PC-9 (cell line): ENCODE results near the gene TNC.

Experiments
- EZH2 ChIP-seq: fragments of 200-600 bp; sonication (generic); IDR thresholded peaks from 2 replicates; pipeline ENCODE4 v1.8.0; 2017; ENCODE audit warnings: antibody characterized with exemption, low read depth
- TF ChIP-seq, protein P1 (sequence below): fragments of 200-600 bp; sonication (generic); conservative IDR thresholded peaks from 2 replicates; pipeline ENCODE4 v1.6.1; 2017; ENCODE audit warnings: mixed run types, antibody characterized with exemption, mild to moderate bottlenecking, moderate library complexity

DNA sequence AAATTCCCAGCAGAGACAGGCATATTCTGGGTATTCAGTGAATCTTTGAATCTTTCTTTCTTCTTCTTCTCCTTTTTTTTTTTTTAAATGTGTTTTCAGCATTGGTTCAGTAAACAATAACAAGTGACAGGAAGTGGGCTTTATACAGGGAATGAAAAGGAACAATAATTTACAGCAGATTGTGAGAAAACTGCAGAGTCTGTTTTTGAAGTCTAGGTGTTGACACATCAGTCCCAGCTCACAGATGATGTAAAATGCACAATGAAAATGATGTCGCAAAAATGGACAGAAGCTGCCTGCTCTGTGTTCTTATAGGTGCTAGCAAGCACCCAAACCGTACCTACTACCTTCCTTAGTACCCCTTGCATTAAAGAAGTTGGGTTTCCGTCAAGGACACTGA is 38.8 kb downstream of the TNC start:
- TF ChIP-seq, protein P1, sequence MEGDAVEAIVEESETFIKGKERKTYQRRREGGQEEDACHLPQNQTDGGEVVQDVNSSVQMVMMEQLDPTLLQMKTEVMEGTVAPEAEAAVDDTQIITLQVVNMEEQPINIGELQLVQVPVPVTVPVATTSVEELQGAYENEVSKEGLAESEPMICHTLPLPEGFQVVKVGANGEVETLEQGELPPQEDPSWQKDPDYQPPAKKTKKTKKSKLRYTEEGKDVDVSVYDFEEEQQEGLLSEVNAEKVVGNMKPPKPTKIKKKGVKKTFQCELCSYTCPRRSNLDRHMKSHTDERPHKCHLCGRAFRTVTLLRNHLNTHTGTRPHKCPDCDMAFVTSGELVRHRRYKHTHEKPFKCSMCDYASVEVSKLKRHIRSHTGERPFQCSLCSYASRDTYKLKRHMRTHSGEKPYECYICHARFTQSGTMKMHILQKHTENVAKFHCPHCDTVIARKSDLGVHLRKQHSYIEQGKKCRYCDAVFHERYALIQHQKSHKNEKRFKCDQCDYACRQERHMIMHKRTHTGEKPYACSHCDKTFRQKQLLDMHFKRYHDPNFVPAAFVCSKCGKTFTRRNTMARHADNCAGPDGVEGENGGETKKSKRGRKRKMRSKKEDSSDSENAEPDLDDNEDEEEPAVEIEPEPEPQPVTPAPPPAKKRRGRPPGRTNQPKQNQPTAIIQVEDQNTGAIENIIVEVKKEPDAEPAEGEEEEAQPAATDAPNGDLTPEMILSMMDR, result no peak
- TF ChIP-seq EZH2, result no peak
